Tibial artery (tissue), 4 donors: ENCODE results near the gene NUDT16L1.

ENCODE experiments used
- DNase-seq, 2 donors: peaks; one replicate each; pipeline ENCODE4 v3.0.0-alpha.2; 2019
- H3K27ac ChIP-seq, 2 donors: fragments of 200-600 bp; sonication (generic) in 1 of 2; 1 replicate in 1 of 2; 2 replicates in 1 of 2; pipeline ENCODE4 v1.5.1; 2018 to 2019; ENCODE audit warnings: mild to moderate bottlenecking in 1 of 2
- H3K27me3 ChIP-seq, 2 donors: fragments of 200-600 bp; sonication (generic) in 1 of 2; one replicate each; pipeline versions ENCODE4 v1.5.1 to v1.6.0; 2016 to 2019
- H3K36me3 ChIP-seq, 3 donors: fragments of 200-600 bp; sonication (generic) in 2 of 3; one replicate each; pipeline ENCODE4 v1.5.1; 2016 to 2019; ENCODE audit warnings: mild to moderate bottlenecking in 2 of 3
- H3K4me1 ChIP-seq, 4 donors: fragments of 200-600 bp; sonication (generic) in 2 of 4; 1 replicate in 3 of 4; 2 replicates in 1 of 4; pipeline ENCODE4 v1.5.1; 2016 to 2019
- H3K4me3 ChIP-seq, 2 donors: fragments of 200-600 bp; sonication (generic) in 1 of 2; 1 replicate in 1 of 2; 2 replicates in 1 of 2; pipeline ENCODE4 v1.5.1; 2018 to 2019; ENCODE audit warnings: mild to moderate bottlenecking in 2 of 2
- H3K9me3 ChIP-seq, 3 donors: fragments of 200-600 bp; sonication (generic) in 1 of 3; one replicate each; pipeline ENCODE4 v1.5.1; 2016 to 2019
- intact Hi-C: fragments of 100-400 bp; cut with DNase I; formaldehyde crosslinking; loops from one replicate; pipeline ENCODE4 v1.15.0; 2023; ENCODE audit warnings: low total_unique reads
- TF ChIP-seq, protein P1 (sequence below), 2 experiments: fragments of 200-600 bp in 1 of 2; fragments of 450-650 bp in 1 of 2; IDR thresholded peaks; one replicate each; pipeline ENCODE4 v1.5.1; 2017 to 2019; ENCODE audit warnings: antibody characterized with exemption in 2 of 2, mild to moderate bottlenecking in 1 of 2, moderate library complexity in 1 of 2

Gene NUDT16L1

DNA sequence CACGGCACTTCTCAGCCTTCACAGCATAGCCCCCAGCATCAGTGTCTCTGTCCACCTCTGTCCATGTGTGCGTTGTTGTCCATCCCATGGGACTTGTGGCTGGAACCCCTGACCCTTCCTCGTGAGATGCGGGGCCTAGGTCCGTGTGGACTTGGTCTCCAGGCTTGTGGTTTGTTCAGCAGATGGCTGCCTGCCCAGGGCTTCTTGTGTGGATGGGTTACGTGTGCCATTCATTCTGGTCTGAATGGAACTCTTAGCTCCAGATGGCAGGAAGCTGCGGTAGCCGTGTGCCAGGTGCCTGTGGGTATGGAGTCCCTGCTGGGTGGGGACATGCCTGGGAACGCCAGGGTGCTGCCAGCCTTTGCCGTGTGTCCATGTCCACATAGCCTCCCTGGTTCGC lies 31.7 kb upstream of the NUDT16L1 start:
- no peaks in the 10 kb centered on the region for H3K27me3 ChIP-seq
- TF ChIP-seq, protein P1, sequence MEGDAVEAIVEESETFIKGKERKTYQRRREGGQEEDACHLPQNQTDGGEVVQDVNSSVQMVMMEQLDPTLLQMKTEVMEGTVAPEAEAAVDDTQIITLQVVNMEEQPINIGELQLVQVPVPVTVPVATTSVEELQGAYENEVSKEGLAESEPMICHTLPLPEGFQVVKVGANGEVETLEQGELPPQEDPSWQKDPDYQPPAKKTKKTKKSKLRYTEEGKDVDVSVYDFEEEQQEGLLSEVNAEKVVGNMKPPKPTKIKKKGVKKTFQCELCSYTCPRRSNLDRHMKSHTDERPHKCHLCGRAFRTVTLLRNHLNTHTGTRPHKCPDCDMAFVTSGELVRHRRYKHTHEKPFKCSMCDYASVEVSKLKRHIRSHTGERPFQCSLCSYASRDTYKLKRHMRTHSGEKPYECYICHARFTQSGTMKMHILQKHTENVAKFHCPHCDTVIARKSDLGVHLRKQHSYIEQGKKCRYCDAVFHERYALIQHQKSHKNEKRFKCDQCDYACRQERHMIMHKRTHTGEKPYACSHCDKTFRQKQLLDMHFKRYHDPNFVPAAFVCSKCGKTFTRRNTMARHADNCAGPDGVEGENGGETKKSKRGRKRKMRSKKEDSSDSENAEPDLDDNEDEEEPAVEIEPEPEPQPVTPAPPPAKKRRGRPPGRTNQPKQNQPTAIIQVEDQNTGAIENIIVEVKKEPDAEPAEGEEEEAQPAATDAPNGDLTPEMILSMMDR (IDR thresholded peaks at IDR 0.05): no peak
- DNase-seq: no peak
- intact Hi-C loops: no loop called here
- H3K4me1 ChIP-seq: peaks cover 0 to 21% (median 5%) of the 10 kb centered on the region in 4 donors
- no peak overlapping the region for H3K4me3 ChIP-seq
- H3K9me3 ChIP-seq: no peaks in the 10 kb centered on the region
- H3K36me3 ChIP-seq: peaks cover 8 to 79% (median 48%) of the 10 kb centered on the region in 3 donors
- H3K27ac ChIP-seq: no peak overlapping the region

DNA sequence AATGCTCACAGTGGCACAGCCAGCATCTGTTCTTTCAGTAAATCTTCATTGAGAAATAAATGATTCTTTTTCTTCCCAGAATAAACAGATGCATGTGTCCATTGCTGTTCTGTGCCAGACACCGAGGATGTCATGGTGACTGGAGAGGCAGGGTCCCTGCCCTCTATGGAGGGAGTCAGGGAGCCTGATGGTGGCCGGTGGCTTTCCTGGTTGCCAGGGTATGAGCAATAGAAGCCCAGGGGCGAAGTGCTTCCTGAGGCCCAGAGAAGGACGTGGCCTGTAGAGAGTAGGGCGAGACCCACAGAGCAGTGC lies 29.9 kb upstream of the NUDT16L1 start:
- H3K4me1 ChIP-seq: peaks cover 0 to 21% (median 5%) of the 10 kb centered on the region in 4 donors

DNA sequence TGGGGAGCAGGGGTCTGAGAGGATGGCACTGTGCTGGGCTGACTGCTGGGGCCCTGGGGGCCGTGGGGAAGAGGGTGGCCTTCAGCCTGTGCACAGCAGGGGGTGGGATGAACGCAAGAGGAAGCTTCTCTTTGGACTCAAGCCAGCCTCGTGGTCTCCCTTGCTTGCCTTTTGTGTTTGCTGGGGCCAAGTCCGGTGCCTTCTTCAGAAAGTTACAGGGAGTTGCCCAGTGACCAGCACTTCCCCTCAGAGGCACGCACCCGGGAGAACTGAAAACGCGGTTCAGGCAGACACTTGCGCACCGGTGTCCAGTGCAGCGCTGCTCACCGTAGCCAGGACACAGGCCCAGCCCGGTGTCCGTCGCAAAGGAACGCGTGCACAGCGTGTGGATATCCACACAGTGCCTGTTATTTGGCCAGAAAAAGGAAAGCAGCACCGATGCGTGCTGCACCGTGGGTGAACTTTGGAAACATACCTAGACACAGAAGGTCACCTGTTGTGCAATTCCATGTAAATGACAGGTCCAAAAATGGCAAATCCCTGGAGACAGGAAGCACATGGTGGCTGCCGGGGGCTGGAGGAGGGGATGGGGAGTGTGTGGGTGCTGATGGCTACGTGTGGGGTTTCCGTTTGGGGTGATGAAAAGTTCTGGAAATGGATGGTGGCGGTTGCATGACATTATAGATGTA lies 29.4 kb upstream of the NUDT16L1 start:
- peaks cover 11 to 81% (median 51%) of the 10 kb centered on the region in 3 donors for H3K36me3 ChIP-seq
- H3K27me3 ChIP-seq: no peaks in the 10 kb centered on the region
- H3K27ac ChIP-seq: no peak overlapping the region
- H3K9me3 ChIP-seq: no peaks in the 10 kb centered on the region
- no peak overlapping the region for H3K4me3 ChIP-seq
- TF ChIP-seq, protein P1 (IDR thresholded peaks at IDR 0.05): no peak
- H3K4me1 ChIP-seq: peaks cover 0 to 21% (median 5%) of the 10 kb centered on the region in 4 donors
- intact Hi-C loops: no loop called here
- DNase-seq: peak; percentile 78 to 83

More for the DNA sequence above, 29.9 kb upstream of the NUDT16L1 start:
- no peak for DNase-seq
- peaks cover 6 to 81% (median 50%) of the 10 kb centered on the region in 3 donors for H3K36me3 ChIP-seq
- no peak overlapping the region for H3K27ac ChIP-seq
- intact Hi-C loops: no loop called here
- no peak overlapping the region for H3K4me3 ChIP-seq
- no peaks in the 10 kb centered on the region for H3K27me3 ChIP-seq
- H3K9me3 ChIP-seq: no peaks in the 10 kb centered on the region
- TF ChIP-seq, protein P1 (IDR thresholded peaks at IDR 0.05): no peak

DNA sequence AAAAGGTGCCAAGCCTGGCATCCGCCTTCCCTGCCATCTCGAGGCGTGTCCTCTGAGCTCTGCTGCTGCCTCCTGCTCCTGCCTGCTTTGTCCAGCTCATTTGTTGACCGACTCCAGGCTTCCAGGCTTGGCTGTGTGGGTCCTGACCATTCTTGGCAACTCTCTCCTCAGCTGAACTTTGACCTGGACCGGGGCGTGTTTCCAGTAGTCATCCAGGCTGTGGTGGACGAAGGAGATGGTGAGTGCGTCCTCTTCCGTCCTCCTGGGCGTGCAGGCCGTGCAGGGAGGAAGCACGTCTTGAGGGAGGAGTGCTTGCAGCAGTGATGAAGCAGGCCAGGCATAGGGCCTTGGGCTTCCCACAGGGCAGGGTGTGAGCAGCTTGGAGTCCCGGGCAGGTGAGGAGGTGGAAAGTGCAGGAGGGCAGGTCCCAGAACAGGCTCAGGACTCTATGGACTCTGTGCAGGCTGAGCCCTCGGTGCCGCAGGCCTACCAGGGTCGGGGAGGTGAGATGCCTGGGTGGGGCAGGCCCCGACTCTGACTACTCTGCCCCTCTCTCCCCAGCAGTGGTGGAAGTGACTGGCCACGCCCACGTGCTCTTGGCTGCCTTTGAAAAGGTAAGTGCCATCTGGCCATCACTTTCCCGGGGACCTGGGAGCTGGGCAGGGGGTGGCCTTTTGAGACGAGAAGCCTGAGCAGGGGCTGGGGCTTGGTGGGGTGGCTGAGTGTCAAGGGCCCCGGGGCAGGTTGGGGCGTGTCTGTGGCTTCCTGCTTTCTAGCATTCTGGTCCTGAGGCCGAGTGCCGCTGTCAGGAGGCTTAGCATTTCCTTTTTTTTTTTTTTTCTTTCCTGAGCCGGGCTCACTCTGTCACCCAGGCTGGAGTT lies 28.6 kb upstream of the NUDT16L1 start:
- TF ChIP-seq, protein P1 (IDR thresholded peaks at IDR 0.05): no peak
- H3K36me3 ChIP-seq: peaks cover 20 to 81% (median 53%) of the 10 kb centered on the region in 3 donors
- peaks cover 0 to 19% (median 5%) of the 10 kb centered on the region in 4 donors for H3K4me1 ChIP-seq
- no peaks in the 10 kb centered on the region for H3K27me3 ChIP-seq
- no peaks in the 10 kb centered on the region for H3K9me3 ChIP-seq
- intact Hi-C loops: no loop called here
- peak in 1 of 2 donors; percentile 65 for DNase-seq
- no peak overlapping the region for H3K27ac ChIP-seq
- H3K4me3 ChIP-seq: no peak overlapping the region

DNA sequence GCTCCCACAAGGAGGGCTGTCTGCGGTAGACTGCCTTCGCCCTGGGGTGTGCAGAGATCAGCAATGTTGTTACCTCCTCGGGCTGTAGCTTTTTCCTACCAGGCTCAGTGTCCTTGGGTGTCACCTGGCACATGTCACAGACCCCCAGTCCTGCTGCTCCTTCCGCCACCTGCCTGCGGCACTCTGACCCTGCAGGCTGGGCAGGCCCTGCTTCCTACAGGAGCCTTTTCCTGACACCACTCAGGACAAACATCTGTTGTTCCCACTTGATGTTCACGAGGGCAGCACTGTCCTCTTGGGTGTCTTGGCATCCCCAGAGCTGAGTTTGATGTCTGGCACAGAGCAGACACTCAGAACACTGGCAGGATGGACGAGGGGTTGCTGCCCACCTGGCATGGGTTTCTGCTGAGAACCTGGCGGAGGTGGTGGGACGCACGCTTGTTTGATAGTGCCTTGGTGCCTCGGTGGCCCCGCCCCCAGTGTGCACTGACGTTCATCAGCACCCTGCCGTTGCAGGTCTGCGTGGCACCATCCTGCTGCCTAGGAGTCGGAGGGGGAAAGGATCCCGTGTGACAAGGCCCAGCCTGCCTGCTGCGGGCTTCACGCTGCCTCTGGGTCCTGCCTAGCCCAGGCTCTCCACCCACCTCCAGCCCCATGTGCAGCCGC lies 26.7 kb upstream of the NUDT16L1 start:
- Histone ChIP-seq H3K27ac (no peak overlapping the region), H3K4me3 (no peak overlapping the region), H3K36me3 (peaks cover 35 to 91% (median 66%) of the 10 kb centered on the region in 3 donors), H3K9me3 (no peaks in the 10 kb centered on the region), H3K27me3 (no peaks in the 10 kb centered on the region), H3K4me1 (peaks cover 0 to 7% (median 0%) of the 10 kb centered on the region in 4 donors)
- TF ChIP-seq, protein P1 (IDR thresholded peaks at IDR 0.05): no peak
- intact Hi-C loops: no loop called here
- DNase-seq: no peak
